Trophoblast cell (in vitro differentiated cells and primary cell): Measurements from ENCODE around the gene SPTB.
A peak's percentile ranks its signal among the peaks of the same experiment; 100 is the strongest.

Source experiments
- DNase-seq, 2 donors: peaks; one replicate each; pipeline ENCODE4 v3.0.0-alpha.2; 2016
- H2AFZ ChIP-seq: 2 replicates; pipeline ENCODE4 v1.6.1; 2013; ENCODE audit warnings: low read length, moderate library complexity, mild to moderate bottlenecking; ENCODE audit not compliant: insufficient read depth, poor library complexity
- H2AK5ac ChIP-seq: 2 replicates; pipeline ENCODE4 v1.6.1; 2013; ENCODE audit warnings: mild to moderate bottlenecking, low read length
- H2BK120ac ChIP-seq: 2 replicates; pipeline ENCODE4 v1.6.1; 2013; ENCODE audit warnings: low read length, mild to moderate bottlenecking, moderate library complexity; ENCODE audit not compliant: insufficient read depth, poor library complexity
- H2BK12ac ChIP-seq: 2 replicates; pipeline ENCODE4 v1.6.1; 2013; ENCODE audit warnings: mild to moderate bottlenecking, low read length, moderate library complexity
- H2BK5ac ChIP-seq: 2 replicates; pipeline ENCODE4 v1.6.1; 2013; ENCODE audit warnings: low read length, low read depth, moderate library complexity, mild to moderate bottlenecking; ENCODE audit not compliant: poor library complexity
- H3K14ac ChIP-seq: 2 replicates; pipeline ENCODE4 v1.6.1; 2013; ENCODE audit warnings: mild to moderate bottlenecking, low read length
- H3K18ac ChIP-seq: 2 replicates; pipeline ENCODE4 v1.6.1; 2013; ENCODE audit warnings: mild to moderate bottlenecking, low read length
- H3K23ac ChIP-seq: 2 replicates; pipeline ENCODE4 v1.6.1; 2013; ENCODE audit warnings: low read length
- H3K27ac ChIP-seq: 2 replicates; pipeline ENCODE4 v1.5.1; 2013; ENCODE audit warnings: low read depth, mild to moderate bottlenecking, inconsistent platforms, low read length, moderate library complexity
- H3K27me3 ChIP-seq: 2 replicates; pipeline ENCODE4 v1.6.1; 2013; ENCODE audit warnings: inconsistent platforms, mild to moderate bottlenecking, low read length, moderate library complexity; ENCODE audit not compliant: insufficient read depth
- H3K36me3 ChIP-seq, 2 experiments: 1 replicate in 1 of 2; 2 replicates in 1 of 2; pipeline ENCODE4 v1.6.1; 2013; ENCODE audit warnings: low read length in 2 of 2, mild to moderate bottlenecking in 2 of 2, moderate library complexity in 1 of 2; ENCODE audit not compliant: insufficient read depth in 2 of 2, control insufficient read depth in 1 of 2
- H3K4ac ChIP-seq: 2 replicates; pipeline ENCODE4 v1.6.1; 2013; ENCODE audit warnings: low read depth, mild to moderate bottlenecking, low read length, moderate library complexity
- H3K4me1 ChIP-seq, 2 experiments: 1 replicate in 1 of 2; 2 replicates in 1 of 2; pipeline ENCODE4 v1.6.1; 2013; ENCODE audit warnings: low read length in 2 of 2, mild to moderate bottlenecking in 2 of 2, moderate library complexity in 1 of 2; ENCODE audit not compliant: insufficient read depth in 2 of 2, control insufficient read depth in 1 of 2
- H3K4me2 ChIP-seq: 2 replicates; pipeline ENCODE4 v1.6.1; 2013; ENCODE audit warnings: inconsistent platforms, mild to moderate bottlenecking, low read length, moderate library complexity
- H3K4me3 ChIP-seq: 2 replicates; pipeline ENCODE4 v1.5.1; 2013; ENCODE audit warnings: mild to moderate bottlenecking, low read depth, low read length, inconsistent platforms
- H3K79me1 ChIP-seq: one replicate; pipeline ENCODE4 v1.6.1; 2013; ENCODE audit warnings: low read length
- H3K79me2 ChIP-seq: 2 replicates; pipeline ENCODE4 v1.6.1; 2013; ENCODE audit warnings: low read length, mild to moderate bottlenecking; ENCODE audit not compliant: control insufficient read depth, insufficient read depth, poor library complexity
- H3K9ac ChIP-seq: 2 replicates; pipeline ENCODE4 v1.6.1; 2013; ENCODE audit warnings: mild to moderate bottlenecking, low read length
- H3K9me3 ChIP-seq: 2 replicates; pipeline ENCODE4 v1.6.1; 2013; ENCODE audit warnings: low read depth, mild to moderate bottlenecking, control low read depth, inconsistent platforms, low read length; ENCODE audit not compliant: insufficient read depth
- H4K12ac ChIP-seq: 2 replicates; pipeline ENCODE4 v1.6.1; 2013; ENCODE audit warnings: low read depth, mild to moderate bottlenecking, low read length, moderate library complexity
- H4K8ac ChIP-seq: 2 replicates; pipeline ENCODE4 v1.6.1; 2013; ENCODE audit warnings: low read depth, mild to moderate bottlenecking, low read length, moderate library complexity
- H4K91ac ChIP-seq: one replicate; pipeline ENCODE4 v1.6.1; 2013; ENCODE audit warnings: low read depth, mild to moderate bottlenecking, low read length, moderate library complexity
- WGBS: extraction: QIAGEN DNeasy Blood & Tissue Kit; methylation state at CpG from one replicate; pipeline ENCODE4 v1.1.7; 2013; ENCODE audit warnings: missing lambda C conversion rate; ENCODE audit not compliant: insufficient read length, insufficient coverage; ENCODE audit errors: extremely low coverage; 5-methylcytosine and 5-hydroxymethylcytosine counted together

SPTB gene

DNA sequence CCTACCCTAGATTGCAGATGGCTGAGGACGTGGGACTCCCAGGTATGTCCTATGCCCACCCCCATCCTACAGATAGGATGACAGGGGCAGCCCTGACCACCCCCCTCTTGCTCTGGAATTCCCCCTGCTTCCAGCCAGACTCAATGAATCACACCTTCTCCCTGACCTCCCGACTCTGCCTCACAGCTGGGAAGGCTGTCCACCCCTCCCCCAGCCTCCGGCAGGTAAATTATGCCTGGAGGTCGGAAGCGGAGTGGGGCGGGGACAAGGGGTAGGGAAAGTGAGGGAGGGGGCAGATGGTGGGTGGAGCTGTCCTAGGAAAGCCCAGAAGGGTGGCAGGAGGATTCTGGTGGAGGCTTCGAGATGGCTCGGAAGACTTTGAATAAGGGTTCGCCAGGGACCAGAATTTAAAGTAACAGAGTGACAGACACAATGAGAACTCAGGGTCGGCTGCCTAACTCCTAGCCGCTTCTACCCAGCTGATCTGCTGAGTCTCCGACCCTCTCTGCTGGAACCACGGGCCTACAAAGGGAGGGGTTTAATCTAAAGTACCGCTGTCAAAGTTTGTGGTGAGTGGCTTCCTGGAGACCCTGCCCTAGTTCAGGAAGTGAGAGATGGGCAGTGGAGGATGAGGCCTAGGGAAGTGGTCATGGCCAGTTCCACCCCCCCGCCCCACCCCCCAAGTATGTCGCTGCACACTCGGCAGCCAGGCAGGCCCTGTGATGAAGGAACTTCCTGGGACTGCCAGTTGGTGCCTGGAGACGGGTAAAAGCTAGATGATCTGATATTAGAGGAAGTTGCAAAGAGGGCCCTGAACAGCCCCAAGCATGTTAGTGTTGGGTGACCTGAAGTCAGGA, 171.3 kb downstream of the SPTB start:
- H4K8ac ChIP-seq = peak overlapping the region; percentile 14
- H4K12ac ChIP-seq = no peak overlapping the region
- peak overlapping the region; percentile 55 for H3K14ac ChIP-seq
- H4K91ac ChIP-seq = peak overlapping the region; percentile 65
- H3K9me3 ChIP-seq = no peaks in the 10 kb centered on the region
- H3K27me3 ChIP-seq = no peaks in the 10 kb centered on the region
- peaks cover 43% of the 10 kb centered on the region for H3K79me2 ChIP-seq
- no peak overlapping the region for H3K4me3 ChIP-seq
- peak overlapping the region; percentile 35 for H3K4ac ChIP-seq
- H2BK12ac ChIP-seq = peak overlapping the region; percentile 38
- H3K4me1 ChIP-seq = peaks cover 22 to 38% of the 10 kb centered on the region in 2 experiments
- peaks cover 0 to 5% of the 10 kb centered on the region in 2 experiments for H3K36me3 ChIP-seq
- peak overlapping the region; percentile 17 for H2AFZ ChIP-seq
- peak overlapping the region; percentile 67 for H3K4me2 ChIP-seq
- peak; percentile 79 to 85 for DNase-seq
- peak overlapping the region; percentile 70 for H3K18ac ChIP-seq
- H2AK5ac ChIP-seq = peak overlapping the region; percentile 25
- peak overlapping the region; percentile 59 for H2BK5ac ChIP-seq
- H3K9ac ChIP-seq = no peak overlapping the region
- peaks cover 43% of the 10 kb centered on the region for H3K79me1 ChIP-seq
- H2BK120ac ChIP-seq = peak overlapping the region; percentile 28
- WGBS = no CpG with 5 or more reads among the region's 18 CpGs
- no peak overlapping the region for H3K23ac ChIP-seq
- peak overlapping the region; percentile 79 for H3K27ac ChIP-seq

DNA sequence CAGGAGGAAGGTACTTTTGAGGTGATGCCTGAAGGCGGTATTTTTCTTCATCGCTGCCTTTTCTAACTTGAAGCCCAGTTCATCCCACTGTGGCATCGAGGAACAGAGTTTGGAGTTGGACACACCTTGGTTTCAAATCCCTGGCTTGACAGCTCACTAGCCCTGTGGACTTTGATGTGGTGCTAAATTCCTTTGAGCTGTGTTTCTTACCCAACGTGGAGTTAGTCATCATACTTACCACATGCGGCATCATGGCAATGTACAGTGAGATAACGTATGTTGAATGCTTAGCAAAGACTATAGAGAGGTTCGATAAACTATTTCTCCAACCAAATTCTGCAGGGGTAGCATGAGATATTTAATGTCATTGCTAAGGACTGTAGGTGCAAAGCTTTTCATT, 172.0 kb downstream of the SPTB start:
- Histone ChIP-seq H3K18ac (peak overlapping the region; percentile 64), H3K9ac (no peak overlapping the region), H3K79me2 (peaks cover 43% of the 10 kb centered on the region), H2BK120ac (peak overlapping the region; percentile 8), H4K8ac (no peak overlapping the region), H3K23ac (no peak overlapping the region), H2AFZ (no peak overlapping the region), H3K36me3 (peaks cover 0 to 5% of the 10 kb centered on the region in 2 experiments), H3K79me1 (peaks cover 45% of the 10 kb centered on the region), H3K9me3 (no peaks in the 10 kb centered on the region), H2BK12ac (peak overlapping the region; percentile 21), H3K14ac (peak overlapping the region; percentile 28), H3K4me2 (peak overlapping the region; percentile 67), H4K12ac (no peak overlapping the region), H2BK5ac (peak overlapping the region; percentile 36), H3K4me1 (peaks cover 22 to 42% of the 10 kb centered on the region in 2 experiments), H3K27me3 (no peaks in the 10 kb centered on the region), H3K4ac (peak overlapping the region; percentile 48), H3K27ac (peak overlapping the region; percentile 48), H4K91ac (no peak overlapping the region), H2AK5ac (peak overlapping the region; percentile 90), H3K4me3 (no peak overlapping the region)
- peak; percentile 88 to 94 for DNase-seq
- WGBS = no CpG with 5 or more reads among the region's 7 CpGs

DNA sequence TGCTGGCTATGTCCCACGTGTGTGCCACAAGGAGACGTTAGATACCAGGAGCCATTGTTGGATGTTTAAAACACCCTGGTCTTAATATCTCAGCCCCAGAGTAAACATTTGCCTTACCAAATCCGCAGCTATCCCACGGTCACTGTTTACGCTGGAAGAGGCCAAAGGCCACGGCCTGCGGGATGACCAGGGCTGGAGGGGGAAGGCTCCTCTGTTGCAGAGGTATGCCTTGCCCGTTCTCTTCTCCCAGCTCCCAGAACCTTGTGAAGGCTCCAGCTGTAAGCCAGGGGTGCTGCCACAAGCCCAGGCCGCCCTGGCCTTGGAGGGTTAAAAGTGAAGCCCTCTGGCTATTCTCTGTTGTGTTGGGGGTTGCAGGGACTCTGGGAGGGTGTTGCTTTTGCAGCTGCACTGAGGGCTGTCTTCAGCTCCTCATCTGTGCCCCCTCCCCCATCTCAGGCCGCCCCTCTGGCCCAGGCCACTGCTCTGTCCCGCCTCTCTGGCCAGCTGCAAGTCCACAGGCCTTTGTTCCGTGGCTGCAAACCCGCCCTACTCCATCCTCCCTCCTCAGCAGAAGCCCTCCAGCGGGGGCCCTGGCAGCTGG, 173.0 kb downstream of the SPTB start:
- no CpG with 5 or more reads among the region's 14 CpGs for WGBS
- H3K4me3 ChIP-seq = peak overlapping the region; percentile 26

DNA sequence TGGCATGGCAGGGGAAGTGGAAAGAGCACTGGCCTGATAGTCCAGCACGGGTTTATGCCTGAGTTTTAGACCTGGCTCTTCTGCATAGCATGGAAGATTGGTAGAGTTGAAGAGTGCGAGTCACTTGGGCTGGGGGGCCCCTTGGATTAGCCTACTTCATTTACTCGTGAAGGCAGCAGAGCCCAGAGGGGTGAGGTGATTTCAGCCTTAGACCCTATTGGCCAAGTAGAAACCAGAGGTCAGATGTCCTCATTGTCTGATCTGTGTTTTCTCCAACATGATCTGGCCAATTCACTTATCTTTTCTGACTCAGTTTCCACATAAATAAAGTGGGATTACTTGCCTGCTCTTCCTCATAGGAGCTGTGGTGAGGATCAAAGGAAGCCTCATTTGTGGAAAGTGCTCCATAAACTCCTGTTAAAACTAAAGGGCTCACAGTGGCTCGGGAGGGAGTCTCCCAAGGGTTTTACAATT, 173.6 kb downstream of the SPTB start:
- Histone ChIP-seq H3K36me3 (peaks cover 0 to 5% of the 10 kb centered on the region in 2 experiments), H2AFZ (no peak overlapping the region), H3K4me3 (peak overlapping the region; percentile 98), H2BK12ac (no peak overlapping the region), H3K79me2 (peaks cover 43% of the 10 kb centered on the region), H3K4me1 (peaks cover 22 to 44% of the 10 kb centered on the region in 2 experiments), H3K18ac (peak overlapping the region; percentile 59), H4K8ac (peak overlapping the region; percentile 59), H3K9ac (no peak overlapping the region), H2BK120ac (peak overlapping the region; percentile 52), H3K4ac (peak overlapping the region; percentile 100), H4K12ac (no peak overlapping the region), H3K23ac (no peak overlapping the region), H2AK5ac (no peak overlapping the region), H4K91ac (peak overlapping the region; percentile 99), H2BK5ac (peak overlapping the region; percentile 67), H3K27ac (peak overlapping the region; percentile 93), H3K4me2 (peak overlapping the region; percentile 80), H3K27me3 (no peaks in the 10 kb centered on the region), H3K14ac (peak overlapping the region; percentile 59), H3K9me3 (no peaks in the 10 kb centered on the region), H3K79me1 (peaks cover 45% of the 10 kb centered on the region)
- DNase-seq = no peak
- no CpG with 5 or more reads among the region's 4 CpGs for WGBS

More for the DNA sequence above, 173.0 kb downstream of the SPTB start:
- H2BK12ac ChIP-seq = peak overlapping the region; percentile 59
- peaks cover 0 to 5% of the 10 kb centered on the region in 2 experiments for H3K36me3 ChIP-seq
- peaks cover 22 to 44% of the 10 kb centered on the region in 2 experiments for H3K4me1 ChIP-seq
- H2BK5ac ChIP-seq = peak overlapping the region; percentile 67
- peak overlapping the region; percentile 59 for H4K8ac ChIP-seq
- peak overlapping the region; percentile 100 for H3K4ac ChIP-seq
- H3K79me1 ChIP-seq = peaks cover 45% of the 10 kb centered on the region
- H3K27me3 ChIP-seq = no peaks in the 10 kb centered on the region
- peak overlapping the region; percentile 45 for H4K91ac ChIP-seq
- H3K9ac ChIP-seq = peak overlapping the region; percentile 47
- H2BK120ac ChIP-seq = peak overlapping the region; percentile 36
- peak overlapping the region; percentile 59 for H3K14ac ChIP-seq
- peak overlapping the region; percentile 93 for H3K27ac ChIP-seq
- peak overlapping the region; percentile 63 for H3K18ac ChIP-seq
- peak overlapping the region; percentile 24 for H2AK5ac ChIP-seq
- no peak for DNase-seq
- no peak overlapping the region for H3K23ac ChIP-seq
- no peak overlapping the region for H2AFZ ChIP-seq
- H3K4me2 ChIP-seq = peak overlapping the region; percentile 80
- H3K9me3 ChIP-seq = no peaks in the 10 kb centered on the region
- H3K79me2 ChIP-seq = peaks cover 43% of the 10 kb centered on the region
- no peak overlapping the region for H4K12ac ChIP-seq
